Mononuclear cell (primary cell): Measurements from ENCODE around the gene AP3S2. TPM values are rescaled to one million over a fixed set of nuclear protein-coding genes. Genes with fewer than 3 reads are reported as not detected.
"Not testable (repeated sequence)": the region's sequence is repeated elsewhere in the genome, so short reads cannot be mapped to it uniquely, and the experiment has no call there.

Experiments used
- H3K27me3 ChIP-seq: 2 replicates; pipeline ENCODE4 v1.6.0; 2011; ENCODE audit warnings: low read length, control low read depth; ENCODE audit not compliant: insufficient read depth
- H3K4me1 ChIP-seq: 2 replicates; pipeline ENCODE4 v1.5.1; 2011; ENCODE audit warnings: mild to moderate bottlenecking, low read length, control low read depth; ENCODE audit not compliant: insufficient read depth
- H3K4me3 ChIP-seq: 2 replicates; pipeline ENCODE4 v1.5.1; 2011; ENCODE audit warnings: mild to moderate bottlenecking, low read length, moderate library complexity
- H3K9me3 ChIP-seq: 2 replicates; pipeline ENCODE4 v1.5.1; 2011; ENCODE audit warnings: low read depth, mild to moderate bottlenecking, control low read depth, low read length
- total RNA-seq: library from RNA; depleted of rRNA; stranded (reverse); fragments of >200 nt; gene quantifications from one replicate; pipeline ENCODE4 v1.2.3, GENCODE V29; 2012

The AP3S2 gene
- total RNA-seq, 1 donor: 38.9 TPM

DNA sequence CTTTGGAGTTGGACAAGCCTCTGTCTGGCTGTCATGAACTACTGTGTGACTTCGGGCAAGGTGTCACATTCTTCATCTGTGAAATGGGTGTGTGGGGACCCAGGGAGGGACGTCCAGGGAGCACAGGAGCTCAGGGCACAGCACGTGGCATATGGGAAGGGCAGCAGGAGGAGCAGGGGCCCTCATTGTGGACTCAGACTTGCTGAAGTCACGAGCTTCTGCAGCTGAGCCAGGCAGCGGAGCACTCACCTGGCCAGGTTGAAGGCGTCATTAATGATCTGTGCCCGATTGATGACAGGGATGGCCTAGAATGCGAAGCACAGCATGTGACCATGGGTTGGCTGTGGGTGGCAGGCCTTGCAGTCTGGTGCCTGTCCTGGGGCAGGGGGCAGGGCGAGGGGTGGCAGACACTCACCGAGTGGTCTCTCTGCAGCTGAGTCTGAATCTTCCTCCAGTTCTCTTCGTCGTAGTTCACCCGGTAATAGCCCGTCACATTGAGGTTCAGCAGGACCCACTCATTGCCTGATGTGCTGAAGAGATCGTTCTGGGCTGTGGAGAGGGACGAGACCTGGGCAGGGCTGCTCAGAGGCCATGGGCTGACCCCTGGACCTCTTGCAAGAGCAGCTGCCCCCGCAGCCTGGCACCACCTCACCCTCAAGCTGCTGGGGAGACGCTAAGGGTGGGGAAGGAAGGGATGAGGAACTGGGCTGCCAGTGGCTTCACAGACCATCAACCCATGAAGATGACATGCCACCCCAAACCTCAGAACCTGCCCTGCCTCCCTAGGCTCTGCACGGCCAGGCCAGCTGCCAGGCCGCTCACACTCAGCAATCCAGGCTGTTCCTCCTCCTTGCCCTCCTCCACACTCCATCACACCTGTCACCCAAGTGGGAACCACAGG, 94.5 kb downstream of the AP3S2 start:
- Histone ChIP-seq H3K4me1 (peaks cover 7% of the 10 kb centered on the region), H3K4me3 (no peak overlapping the region), H3K27me3 (no peaks in the 10 kb centered on the region), H3K9me3 (no peaks in the 10 kb centered on the region)

DNA sequence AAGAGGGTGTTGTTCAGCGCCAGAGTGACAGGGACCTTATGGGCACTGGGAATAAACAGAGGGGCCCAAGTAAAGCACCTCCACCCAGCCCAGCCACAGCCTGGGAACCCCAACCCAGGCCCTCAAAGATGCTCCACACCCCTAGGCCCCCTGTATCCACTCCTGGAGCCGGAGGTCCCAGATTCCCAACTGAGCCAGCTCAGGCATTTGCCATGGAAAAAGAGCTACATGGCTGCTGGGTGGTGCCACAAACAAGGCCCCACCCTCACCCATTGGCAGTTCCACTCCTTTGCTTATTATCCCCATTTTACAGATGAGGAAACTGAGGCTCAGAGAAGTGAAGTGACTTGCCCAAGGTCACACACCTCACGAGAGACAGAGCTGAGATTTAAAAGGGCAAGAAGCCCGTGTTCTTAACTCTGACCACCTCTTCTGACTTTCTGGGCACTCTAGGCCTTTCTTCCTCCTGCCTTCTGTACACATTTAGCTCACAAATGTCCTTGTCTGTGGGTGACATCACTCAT, 96.1 kb downstream of the AP3S2 start:
- H3K27me3 ChIP-seq: no peaks in the 10 kb centered on the region
- H3K4me1 ChIP-seq: no peaks in the 10 kb centered on the region
- no peaks in the 10 kb centered on the region for H3K9me3 ChIP-seq
- no peak overlapping the region for H3K4me3 ChIP-seq

DNA sequence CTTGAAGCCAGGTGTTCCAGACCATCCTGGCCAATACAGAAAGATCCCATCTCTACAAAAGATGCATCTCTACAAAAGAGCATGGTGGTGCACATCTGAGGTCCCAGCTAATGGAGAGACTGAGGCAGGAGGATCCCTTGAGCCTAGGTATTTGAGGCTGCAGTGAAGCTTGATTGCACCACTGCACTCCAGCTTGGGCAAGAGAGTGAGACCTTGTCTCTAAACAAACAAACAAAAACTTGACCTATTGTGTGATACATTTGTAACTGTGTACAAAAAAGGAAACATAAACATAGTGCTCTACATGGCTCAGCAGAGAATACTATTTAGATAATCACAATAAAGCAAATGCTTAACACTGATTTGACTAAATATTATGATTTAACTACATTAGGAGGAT, 97.8 kb downstream of the AP3S2 start:
- H3K9me3 ChIP-seq: no peaks in the 10 kb centered on the region
- no peaks in the 10 kb centered on the region for H3K27me3 ChIP-seq
- H3K4me3 ChIP-seq: no peak overlapping the region
- no peaks in the 10 kb centered on the region for H3K4me1 ChIP-seq

DNA sequence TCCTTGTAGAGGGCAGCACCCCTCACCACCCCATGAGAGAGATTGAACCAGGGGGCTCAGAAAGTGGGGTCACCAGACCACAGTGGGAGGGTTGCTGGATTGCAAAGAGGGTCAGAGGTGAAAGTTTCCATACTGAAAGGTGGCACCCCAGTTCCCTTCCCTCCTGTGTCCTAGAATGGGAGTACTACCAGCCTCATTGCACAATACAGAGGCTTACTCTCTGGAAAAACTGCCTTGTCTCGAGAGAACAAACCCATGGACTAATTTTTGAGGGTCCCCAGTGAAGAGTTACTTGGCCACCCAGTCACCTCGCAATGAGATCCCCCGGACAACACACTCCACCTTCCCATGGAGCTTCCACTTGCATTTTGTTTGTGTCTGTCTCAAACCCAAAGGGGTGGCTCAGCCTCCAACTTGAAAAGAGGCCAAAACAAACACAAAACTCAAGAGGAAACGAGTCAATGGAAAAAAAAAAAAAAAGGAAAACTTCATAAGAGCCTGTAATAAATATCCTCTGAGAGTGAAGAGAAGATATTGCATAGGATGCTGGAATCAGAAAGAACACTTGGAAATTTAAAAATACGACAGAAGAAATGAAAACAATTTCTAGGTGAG, 99.1 kb downstream of the AP3S2 start:
- Histone ChIP-seq H3K4me3 (no peak overlapping the region), H3K4me1 (no peaks in the 10 kb centered on the region), H3K27me3 (no peaks in the 10 kb centered on the region), H3K9me3 (no peaks in the 10 kb centered on the region)

DNA sequence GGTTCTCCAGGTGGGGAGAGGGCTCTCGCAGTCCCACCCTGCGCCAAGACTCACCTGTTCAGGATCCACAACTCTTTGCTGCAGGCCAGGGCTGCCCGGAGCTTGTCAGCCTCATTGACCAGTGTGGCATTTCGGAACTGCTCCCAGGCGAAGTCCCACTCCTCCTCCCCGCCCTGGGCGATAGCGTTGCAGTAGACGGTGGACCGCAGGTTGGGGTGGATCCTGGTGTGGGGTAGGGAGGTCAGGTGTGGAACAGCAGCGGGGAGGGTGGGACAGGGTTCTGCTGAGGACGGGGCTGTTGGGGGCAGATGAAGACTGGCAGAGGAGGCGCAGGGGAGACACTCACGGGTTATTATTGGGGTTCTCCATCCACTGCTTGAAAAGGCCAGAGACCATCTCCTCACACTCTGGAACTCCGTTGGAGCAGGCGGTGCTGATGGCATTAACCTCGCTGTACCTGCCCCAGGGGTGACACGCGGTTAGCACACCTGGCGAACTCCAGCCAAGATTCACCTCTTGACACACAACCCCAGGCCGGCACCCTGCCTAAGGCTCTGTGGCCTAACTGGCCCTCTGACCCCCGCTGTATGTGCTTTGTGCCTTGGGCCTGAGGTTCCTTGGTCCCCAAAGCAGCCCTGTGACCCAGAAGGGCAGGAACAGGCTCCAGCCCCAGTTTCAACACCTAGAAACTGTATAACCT, 101.5 kb downstream of the AP3S2 start:
- Histone ChIP-seq H3K27me3 (no peaks in the 10 kb centered on the region), H3K9me3 (peaks cover 8% of the 10 kb centered on the region), H3K4me1 (no peaks in the 10 kb centered on the region), H3K4me3 (no peak overlapping the region)

DNA sequence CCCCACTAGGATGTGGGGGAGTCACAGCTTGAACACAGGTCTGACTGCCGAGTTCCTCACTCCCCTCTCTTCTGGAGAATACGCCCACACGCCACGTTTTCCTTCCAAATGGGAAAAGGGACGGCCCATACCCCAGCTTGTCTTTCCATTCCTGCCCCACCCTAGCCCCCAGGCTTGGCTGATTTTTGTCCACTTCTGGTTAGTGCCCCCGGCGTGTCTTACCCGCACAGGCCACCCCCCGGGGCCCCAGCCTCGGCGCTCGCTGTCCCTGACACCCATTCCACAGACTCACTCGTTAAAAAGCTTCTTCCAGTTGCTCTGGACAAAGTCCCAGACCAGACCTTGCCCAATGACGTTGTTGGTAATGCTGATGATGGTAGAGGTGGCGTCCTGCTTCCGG, 103.1 kb downstream of the AP3S2 start:
- Histone ChIP-seq H3K27me3 (no peaks in the 10 kb centered on the region), H3K4me1 (no peaks in the 10 kb centered on the region), H3K4me3 (no peak overlapping the region), H3K9me3 (peaks cover 8% of the 10 kb centered on the region)

DNA sequence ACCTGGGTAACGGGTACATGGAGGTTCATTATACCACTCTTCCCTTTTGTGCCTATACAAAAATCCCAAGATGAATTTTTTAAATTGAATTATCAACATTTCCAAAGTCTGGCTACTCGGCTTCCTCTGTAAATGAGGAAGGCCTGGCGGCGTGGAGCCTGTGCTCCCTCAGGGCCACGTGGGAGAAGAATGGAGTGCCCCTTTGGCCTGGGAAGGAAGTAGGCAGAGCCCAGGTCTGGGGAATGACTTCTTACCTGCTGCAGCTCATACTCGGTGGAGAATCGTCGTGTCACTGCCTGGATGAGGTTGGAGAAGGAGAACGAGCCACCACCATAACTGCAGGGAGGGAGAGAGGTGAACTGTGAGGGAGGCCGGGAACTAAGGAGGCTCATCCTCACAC, 103.6 kb downstream of the AP3S2 start:
- no peak overlapping the region for H3K4me3 ChIP-seq
- no peaks in the 10 kb centered on the region for H3K27me3 ChIP-seq
- peaks cover 8% of the 10 kb centered on the region for H3K9me3 ChIP-seq
- H3K4me1 ChIP-seq: no peaks in the 10 kb centered on the region

DNA sequence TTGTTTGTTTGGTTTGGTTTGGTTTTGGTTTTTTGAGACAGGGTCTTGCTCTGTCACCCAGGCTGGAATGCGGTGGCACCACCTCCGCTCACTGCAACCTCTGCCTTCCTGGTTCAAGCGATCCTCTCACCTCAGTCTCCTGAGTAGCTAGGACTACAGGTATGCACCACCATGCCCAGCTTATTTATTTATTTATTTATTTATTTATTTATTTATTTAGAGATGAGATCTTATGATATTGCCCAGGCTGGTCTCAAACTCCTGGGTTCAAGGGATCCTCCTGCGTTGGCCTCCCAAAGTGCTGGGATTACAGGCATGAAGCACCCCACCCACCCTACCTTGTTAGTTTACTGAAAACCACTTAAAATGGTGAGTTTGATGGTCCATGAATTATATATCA, 105.2 kb downstream of the AP3S2 start:
- H3K9me3 ChIP-seq, H3K4me1 ChIP-seq, H3K27me3 ChIP-seq, H3K4me3 ChIP-seq: not testable (repeated sequence)

DNA sequence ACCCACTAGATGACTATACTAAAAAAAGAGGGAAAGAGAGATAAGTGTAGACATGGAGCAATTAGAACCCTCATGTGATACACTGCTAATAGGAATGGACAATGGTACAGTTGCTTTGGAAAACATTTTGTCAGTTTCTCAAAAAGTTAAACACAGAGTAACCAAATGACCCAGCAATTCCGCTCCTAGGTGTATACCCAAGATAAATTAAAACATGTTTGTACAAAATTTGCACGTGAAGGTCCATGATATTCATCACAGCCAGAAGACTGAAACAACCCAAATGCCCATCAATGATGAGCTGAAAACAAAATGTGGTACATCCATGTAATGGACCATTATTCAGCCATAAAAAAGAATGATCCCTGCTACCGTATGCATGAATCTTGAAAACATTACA, 105.8 kb downstream of the AP3S2 start:
- Histone ChIP-seq H3K9me3 (peaks cover 8% of the 10 kb centered on the region), H3K4me3 (no peak overlapping the region), H3K27me3 (no peaks in the 10 kb centered on the region), H3K4me1 (no peaks in the 10 kb centered on the region)

DNA sequence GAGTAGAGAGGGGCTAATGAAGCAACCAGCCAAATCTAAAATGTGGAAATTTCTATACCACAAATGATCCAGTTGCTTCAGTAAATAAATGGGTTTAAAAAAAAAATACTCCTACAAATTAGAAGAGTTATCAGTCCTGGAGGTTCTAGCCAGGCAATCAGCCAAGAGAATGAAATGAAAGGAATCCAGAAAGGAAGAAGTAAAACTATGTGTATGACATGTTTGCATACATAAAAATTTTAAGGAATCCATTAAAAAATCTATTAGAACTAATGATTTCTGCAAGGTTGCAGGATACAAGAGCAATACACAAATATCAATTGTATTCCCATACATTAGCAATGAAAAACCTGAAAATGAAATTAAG, 108.0 kb downstream of the AP3S2 start:
- no peak overlapping the region for H3K4me3 ChIP-seq
- H3K27me3 ChIP-seq: no peaks in the 10 kb centered on the region
- H3K4me1 ChIP-seq: peaks cover 21% of the 10 kb centered on the region
- H3K9me3 ChIP-seq: peaks cover 8% of the 10 kb centered on the region

DNA sequence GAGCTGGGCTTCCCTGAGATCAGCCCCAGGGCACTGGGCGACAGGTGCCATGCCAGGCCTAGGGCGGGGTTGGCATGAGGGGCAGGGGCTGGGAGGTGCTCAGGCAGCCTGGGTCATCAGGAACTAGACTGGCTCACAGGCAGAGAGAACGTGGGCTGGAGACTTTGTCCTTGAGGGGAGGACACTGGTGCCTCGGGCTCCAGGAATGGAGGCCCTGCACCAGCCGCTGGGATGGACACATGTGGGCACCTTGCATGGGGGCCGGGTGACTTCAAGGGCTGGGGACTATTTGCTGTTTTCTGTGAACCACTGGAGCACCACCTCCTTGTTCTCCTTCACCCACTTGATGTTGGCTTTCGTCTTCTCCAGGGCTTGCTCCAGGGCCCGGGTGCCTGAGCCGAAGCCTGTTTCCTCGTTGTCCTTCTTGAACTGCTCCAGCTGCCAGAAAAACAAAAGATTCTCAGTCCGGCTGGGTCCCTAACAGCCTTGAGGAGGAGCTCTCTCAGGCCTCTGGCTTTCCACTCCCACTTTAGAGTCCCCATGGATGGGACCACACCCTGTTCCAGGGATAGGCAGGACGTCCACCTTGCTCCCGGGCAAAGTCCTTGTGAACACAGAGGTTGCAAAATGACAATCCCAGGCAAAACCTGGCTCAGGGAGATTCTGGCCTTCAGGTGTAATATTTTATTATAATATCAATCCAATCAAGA, 108.6 kb downstream of the AP3S2 start:
- Histone ChIP-seq H3K4me1 (peaks cover 26% of the 10 kb centered on the region), H3K4me3 (no peak overlapping the region), H3K9me3 (peaks cover 8% of the 10 kb centered on the region), H3K27me3 (no peaks in the 10 kb centered on the region)

DNA sequence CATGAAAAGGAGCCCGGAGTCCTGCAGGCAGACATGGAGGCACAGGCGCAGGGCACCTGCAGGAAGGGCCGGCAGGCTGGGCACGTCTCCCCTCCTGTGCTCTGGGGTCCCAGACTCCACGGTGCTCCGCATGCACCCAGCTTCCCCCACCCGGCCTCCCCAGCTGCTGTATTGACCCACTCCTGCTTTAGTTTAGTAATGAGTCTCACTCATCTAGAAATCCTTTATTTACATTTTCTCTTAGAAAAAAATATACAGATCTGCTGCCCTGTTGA, 109.2 kb downstream of the AP3S2 start:
- Histone ChIP-seq H3K4me3 (no peak overlapping the region), H3K4me1 (peaks cover 29% of the 10 kb centered on the region), H3K27me3 (no peaks in the 10 kb centered on the region), H3K9me3 (peaks cover 8% of the 10 kb centered on the region)

DNA sequence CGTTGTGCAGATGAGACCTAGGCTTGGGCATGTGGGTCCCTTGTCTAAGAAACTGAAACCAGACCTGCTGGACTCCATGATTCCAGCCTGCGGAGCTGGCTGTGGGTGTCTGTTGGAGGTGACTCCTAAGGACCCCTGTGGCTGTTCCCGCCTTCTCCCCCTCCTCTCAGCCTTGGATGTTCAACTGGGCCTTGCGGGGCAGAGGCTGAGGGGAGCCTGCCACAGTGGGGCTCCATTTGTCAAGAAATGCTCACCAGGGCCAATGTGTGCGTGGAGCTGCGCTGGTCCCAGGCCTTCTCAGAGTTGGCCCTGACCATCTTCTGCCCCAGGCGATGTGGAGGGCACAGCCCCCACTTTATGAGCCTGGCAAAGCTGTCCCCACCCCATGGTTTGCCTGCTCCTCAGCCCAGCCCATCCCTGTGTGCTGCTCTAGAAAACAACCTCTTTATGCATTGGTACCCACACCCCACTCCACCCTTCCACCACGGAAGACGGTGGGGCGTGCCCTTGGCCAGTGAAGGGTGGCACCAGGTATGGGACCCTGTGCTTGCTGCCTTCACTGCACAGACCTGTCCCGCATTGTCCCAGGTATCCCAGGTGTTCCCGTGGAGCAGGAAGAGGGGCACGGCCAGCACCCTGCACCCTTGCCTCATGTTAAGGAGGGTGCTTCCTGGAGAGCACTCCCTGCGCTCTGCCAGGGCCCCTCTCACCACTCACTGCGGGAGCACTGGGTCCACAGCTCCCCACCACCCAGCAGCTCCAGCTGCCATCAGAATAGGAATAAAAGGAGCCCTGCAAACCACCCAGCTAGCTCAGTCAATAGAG, 109.7 kb downstream of the AP3S2 start:
- peaks cover 29% of the 10 kb centered on the region for H3K4me1 ChIP-seq
- no peaks in the 10 kb centered on the region for H3K27me3 ChIP-seq
- no peak overlapping the region for H3K4me3 ChIP-seq
- peaks cover 8% of the 10 kb centered on the region for H3K9me3 ChIP-seq

DNA sequence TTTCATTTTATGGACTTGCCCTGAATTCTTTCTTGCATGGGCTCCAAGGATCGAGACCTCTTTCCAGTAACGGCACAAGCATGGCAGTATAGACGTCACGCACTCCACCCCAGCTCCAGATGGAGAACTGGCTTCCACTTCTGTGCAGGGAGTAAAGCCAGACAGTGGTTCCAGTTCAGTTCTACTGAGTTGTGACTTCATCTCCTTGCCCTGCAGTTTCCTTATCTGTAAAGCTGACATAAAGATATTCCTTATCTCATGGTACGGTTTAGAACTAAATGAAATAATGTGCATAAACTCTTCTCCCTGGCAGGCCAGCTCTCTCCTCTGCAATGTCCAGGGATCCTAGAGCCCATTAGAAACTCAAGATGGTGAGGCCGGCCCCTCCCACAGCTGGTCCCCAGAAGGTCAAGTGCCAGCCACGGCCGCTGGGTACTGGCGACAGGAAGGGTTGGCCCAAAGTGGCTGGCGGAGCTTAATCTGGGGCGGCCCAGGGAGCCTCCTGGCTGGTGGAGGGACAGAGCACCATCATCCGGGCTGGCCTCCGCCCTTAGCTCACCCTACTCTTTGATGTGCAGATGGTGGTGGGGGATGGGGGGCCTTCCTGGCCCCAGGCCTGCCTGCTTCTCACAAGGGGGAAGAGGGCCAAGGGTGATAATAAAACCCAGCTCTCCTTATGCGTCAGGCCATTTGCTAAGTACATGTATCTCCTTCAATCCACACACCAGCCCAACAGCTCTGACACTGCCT, 110.5 kb downstream of the AP3S2 start:
- H3K4me1 ChIP-seq: peaks cover 29% of the 10 kb centered on the region

More for the DNA sequence above, 110.5 kb downstream of the AP3S2 start:
- Histone ChIP-seq H3K9me3 (peaks cover 8% of the 10 kb centered on the region), H3K27me3 (no peaks in the 10 kb centered on the region), H3K4me3 (no peak overlapping the region)
